SIG-M5 treated with dmso at 0.1 percent for 504 hours (cell line): Measurements from ENCODE around the gene BABAM2.

Experiments used
- DNase-seq: peaks from one replicate; lab custom pipeline; 2025; ENCODE audit not compliant: unreplicated experiment; lab: John Stamatoyannopoulos, UW

The BABAM2 gene

GRCh38 chr2:28352104-28352503, 461.6 kb downstream of the BABAM2 start:
- DNase-seq, result no peak

- DNase-seq, result no peak
Measured at GRCh38 chr2:28352610-28353195, 462.2 kb downstream of the BABAM2 start.

GRCh38 chr2:28354920-28355520, 464.5 kb downstream of the BABAM2 start:
- no peak for DNase-seq

GRCh38 chr2:28355521-28356094, 465.1 kb downstream of the BABAM2 start:
- DNase-seq, result no peak

GRCh38 chr2:28356095-28356911, 465.8 kb downstream of the BABAM2 start:
- DNase-seq, result no peak

GRCh38 chr2:28357055-28357454, 466.5 kb downstream of the BABAM2 start:
- DNase-seq, result no peak

- DNase-seq, result no peak
Measured at GRCh38 chr2:28357948-28358667, 467.6 kb downstream of the BABAM2 start.

GRCh38 chr2:28358668-28359201, 468.2 kb downstream of the BABAM2 start:
- DNase-seq, result no peak

GRCh38 chr2:28359222-28360057, 468.9 kb downstream of the BABAM2 start:
- peak; percentile 94 for DNase-seq

GRCh38 chr2:28360058-28360717, 469.7 kb downstream of the BABAM2 start:
- DNase-seq, result peak; percentile 80

- DNase-seq, result no peak
Measured at GRCh38 chr2:28360718-28361293, 470.3 kb downstream of the BABAM2 start.

- no peak for DNase-seq
Measured at GRCh38 chr2:28361991-28362710, 471.6 kb downstream of the BABAM2 start.

GRCh38 chr2:28362991-28363521, 472.5 kb downstream of the BABAM2 start:
- no peak for DNase-seq

GRCh38 chr2:28363686-28364280, 473.3 kb downstream of the BABAM2 start:
- no peak for DNase-seq

GRCh38 chr2:28364610-28365009, 474.1 kb downstream of the BABAM2 start:
- no peak for DNase-seq

- no peak for DNase-seq
Measured at GRCh38 chr2:28365158-28365557, 474.6 kb downstream of the BABAM2 start.

- no peak for DNase-seq
Measured at GRCh38 chr2:28366149-28366495, 475.6 kb downstream of the BABAM2 start.
